K562 (cell line): ENCODE measurements around the gene ABCB9. TPM values are rescaled to one million over a fixed set of nuclear protein-coding genes. Genes with fewer than 3 reads are reported as not detected.
A peak's percentile ranks its signal among the peaks of the same experiment; 100 is the strongest.

Experiments
- CHD7 ChIP-seq: fragments of 200-600 bp; sonication (generic); IDR thresholded peaks from one replicate; pipeline ENCODE4 v1.6.1; 2012; ENCODE audit warnings: mild to moderate bottlenecking, low read depth, low read length, inconsistent platforms
- EHMT2 ChIP-seq: fragments of 450-650 bp; IDR thresholded peaks from 2 replicates; pipeline ENCODE4 v1.6.1; 2018; ENCODE audit warnings: antibody characterized with exemption
- ESRRA ChIP-seq: fragments of 450-650 bp; IDR thresholded peaks from 2 replicates; pipeline ENCODE4 v1.6.1; 2014; ENCODE audit warnings: low read depth, mild to moderate bottlenecking, moderate library complexity, borderline replicate concordance
- FOXA3 ChIP-seq, 2 experiments: fragments of 450-650 bp in 1 of 2; sonication (generic) in 1 of 2; formaldehyde crosslinking; IDR thresholded peaks in 1 of 2; conservative IDR thresholded peaks in 1 of 2; 2 replicates each; pipeline versions ENCODE4 v1.4.0 to v1.8.0; 2020 to 2022; ENCODE audit warnings: mild to moderate bottlenecking in 2 of 2, missing genetic modification reagents in 1 of 2
- MTA2 ChIP-seq: fragments of 450-650 bp; IDR thresholded peaks from 2 replicates; pipeline ENCODE4 v1.6.1; 2016; ENCODE audit warnings: low read depth
- MTF1 ChIP-seq: fragments of 250-450 bp; sonication (Bioruptor Pico); IDR thresholded peaks from 2 replicates; pipeline ENCODE4 v1.9.0; 2021; ENCODE audit warnings: moderate library complexity, mild to moderate bottlenecking, inconsistent platforms, borderline replicate concordance
- MYBL2 ChIP-seq, 2 experiments: fragments of 450-650 bp in 1 of 2; sonication (generic) in 1 of 2; formaldehyde crosslinking in 1 of 2; IDR thresholded peaks; 2 replicates each; pipeline versions ENCODE4 v1.6.1 to v1.8.1; 2017 to 2022; ENCODE audit warnings: borderline replicate concordance in 1 of 2, inconsistent platforms in 1 of 2, low read depth in 1 of 2, mild to moderate bottlenecking in 1 of 2, missing genetic modification reagents in 1 of 2, moderate library complexity in 1 of 2
- NCOA2 ChIP-seq, 2 experiments: fragments of 450-650 bp; IDR thresholded peaks; 2 replicates each; pipeline ENCODE4 v1.6.1; 2018; ENCODE audit warnings: mild to moderate bottlenecking in 2 of 2, moderate library complexity in 1 of 2; ENCODE audit not compliant: partially characterized antibody in 2 of 2
- NCOR1 ChIP-seq: fragments of 450-650 bp; IDR thresholded peaks from 2 replicates; pipeline ENCODE4 v1.6.1; 2016; ENCODE audit warnings: mild to moderate bottlenecking, moderate library complexity
- POLR2A ChIP-seq: fragments of 450-650 bp; conservative IDR thresholded peaks from 2 replicates; pipeline ENCODE4 v1.6.1; 2016
- SMARCE1 ChIP-seq: fragments of 450-650 bp; IDR thresholded peaks from 2 replicates; pipeline ENCODE4 v1.7.1; 2016; ENCODE audit warnings: mild to moderate bottlenecking
- SUPT5H ChIP-seq: fragments of 450-650 bp; IDR thresholded peaks from 2 replicates; pipeline ENCODE4 v1.6.1; 2016
- ZNF184 ChIP-seq: sonication (generic); formaldehyde crosslinking; IDR thresholded peaks from 2 replicates; pipeline ENCODE4 v1.5.0; 2020; ENCODE audit warnings: missing genetic modification reagents
- polyA plus RNA-seq, 8 experiments: library from polyadenylated mRNA; depleted of rRNA in 4 of 8; stranded (reverse) in 5 of 8; unstranded in 3 of 8; fragments of >200 nt; fragmentation: Nextera tagmentation in 2 of 8; fragmentation: Illumina TruSeq in 1 of 8; extraction: Ambion mirVana in 2 of 8; extraction: Trizol in 1 of 8; gene quantifications; 2 replicates each; pipeline versions ENCODE4 v1.2.1 to v1.2.3, GENCODE V29; 2011 to 2014; ENCODE audit warnings: inconsistent platforms in 1 of 8, missing spikeins in 1 of 8
- total RNA-seq, 7 experiments: library from RNA; depleted of rRNA in 6 of 7; stranded (reverse); fragments of >200 nt in 6 of 7; fragmentation: Illumina TruSeq in 2 of 7; extraction: Trizol in 2 of 7; gene quantifications; 2 replicates each; pipeline versions ENCODE4 v1.2.1 to v1.2.3, GENCODE V29; 2011 to 2021; ENCODE audit warnings: low replicate concordance in 1 of 7
- TF ChIP-seq, protein P1 (sequence below): fragments of 250-450 bp; sonication (Bioruptor Pico); IDR thresholded peaks from 2 replicates; pipeline ENCODE4 v1.5.0; 2021

The ABCB9 gene
- total and polyA plus RNA-seq, 9 of the 15 experiments (the other 6 are each of a cell fraction or from before 2014, with no cell fraction given), result 0.20 to 12.6 (median 6.2) TPM

DNA sequence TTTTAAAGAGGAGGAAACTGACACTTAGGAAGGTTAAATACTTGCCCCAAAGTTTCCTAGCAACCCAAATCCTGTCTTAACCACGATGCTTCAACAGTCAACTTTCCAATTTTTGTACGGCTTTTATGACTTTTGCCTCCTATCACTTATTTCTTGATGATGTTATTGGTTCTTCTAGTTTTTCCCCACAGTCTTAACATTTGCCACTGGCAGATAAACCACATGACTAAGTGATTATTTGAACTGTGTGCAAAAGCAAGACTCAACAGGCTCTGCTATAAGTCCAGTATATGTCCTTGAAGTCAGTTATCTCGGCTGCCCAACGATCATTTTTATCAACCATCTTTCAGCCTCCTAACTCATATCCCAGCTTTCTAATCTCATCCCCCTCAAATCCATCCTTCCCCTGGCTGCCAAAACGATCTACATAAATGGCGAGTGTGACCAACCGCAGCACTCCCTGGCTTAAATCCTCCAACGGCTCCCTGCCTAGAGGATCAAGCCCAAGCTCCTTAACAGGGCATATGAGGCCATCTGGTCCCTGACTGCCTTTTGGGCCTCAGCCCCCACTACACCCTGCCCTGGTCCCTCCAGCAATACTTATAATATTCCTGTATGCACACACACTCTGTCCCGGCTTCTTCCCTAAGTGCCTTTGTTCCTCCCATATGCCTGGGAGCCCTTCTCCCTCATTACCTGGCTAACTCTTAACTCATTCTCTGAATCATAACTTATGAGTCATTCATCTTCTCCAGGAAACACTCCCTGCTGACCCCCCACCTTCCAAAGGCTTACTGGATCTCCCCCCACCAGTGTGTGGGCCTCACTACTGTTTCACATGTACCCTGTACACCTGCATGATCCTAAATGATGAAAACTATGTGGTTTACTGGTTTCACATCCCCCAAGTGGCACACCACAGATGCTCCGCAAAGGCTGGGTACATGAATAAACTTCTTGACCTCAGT lies 79.1 kb downstream of the ABCB9 start (continued):
- no peak for TF ChIP-seq CHD7
- TF ChIP-seq NCOR1, result peak; percentile 90
- peak; percentile 91 for TF ChIP-seq MYBL2 (IDR thresholded peaks at IDR 0.05; ENCODE audit: low read depth)
- no peak for TF ChIP-seq MYBL2 (CRISPR knock-in tag; IDR thresholded peaks at IDR 0.05; ENCODE audit: borderline replicate concordance)
- peak in 1 of 2 experiments; percentile 30 for TF ChIP-seq NCOA2 (IDR thresholded peaks at IDR 0.05; ENCODE audit: partially characterized antibody in 2 of 2)
- TF ChIP-seq MTF1 (CRISPR knock-in tag), result no peak
- peak; percentile 74 for TF ChIP-seq MTA2
- peak in 1 of 2 experiments; percentile 51; a peak in 1 of 4 replicates for TF ChIP-seq FOXA3 (CRISPR knock-in tag; conservative IDR thresholded peaks at IDR 0.05 in 1 of 2, IDR thresholded peaks at IDR 0.05 in 1 of 2)
- 0 out of 2 replicates have a peak, but pooled peaks have one; percentile 27 for TF ChIP-seq SUPT5H
- peak; percentile 81; the same call in 1 of the 2 replicates for TF ChIP-seq EHMT2
- 0 out of 2 replicates have a peak, but pooled peaks have one; percentile 28 for TF ChIP-seq POLR2A
- TF ChIP-seq SMARCE1, result peak; percentile 89
- TF ChIP-seq ESRRA, result peak; percentile 84; the same call in 1 of the 2 replicates
- no peak for TF ChIP-seq ZNF184 (CRISPR knock-in tag)
- TF ChIP-seq, protein P1, sequence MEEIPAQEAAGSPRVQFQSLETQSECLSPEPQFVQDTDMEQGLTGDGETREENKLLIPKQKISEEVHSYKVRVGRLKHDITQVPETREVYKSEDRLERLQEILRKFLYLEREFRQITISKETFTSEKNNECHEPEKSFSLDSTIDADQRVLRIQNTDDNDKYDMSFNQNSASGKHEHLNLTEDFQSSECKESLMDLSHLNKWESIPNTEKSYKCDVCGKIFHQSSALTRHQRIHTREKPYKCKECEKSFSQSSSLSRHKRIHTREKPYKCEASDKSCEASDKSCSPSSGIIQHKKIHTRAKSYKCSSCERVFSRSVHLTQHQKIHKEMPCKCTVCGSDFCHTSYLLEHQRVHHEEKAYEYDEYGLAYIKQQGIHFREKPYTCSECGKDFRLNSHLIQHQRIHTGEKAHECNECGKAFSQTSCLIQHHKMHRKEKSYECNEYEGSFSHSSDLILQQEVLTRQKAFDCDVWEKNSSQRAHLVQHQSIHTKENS (CRISPR knock-in tag), result no peak
